Measurements from ENCODE around the gene MED6.

DNA sequence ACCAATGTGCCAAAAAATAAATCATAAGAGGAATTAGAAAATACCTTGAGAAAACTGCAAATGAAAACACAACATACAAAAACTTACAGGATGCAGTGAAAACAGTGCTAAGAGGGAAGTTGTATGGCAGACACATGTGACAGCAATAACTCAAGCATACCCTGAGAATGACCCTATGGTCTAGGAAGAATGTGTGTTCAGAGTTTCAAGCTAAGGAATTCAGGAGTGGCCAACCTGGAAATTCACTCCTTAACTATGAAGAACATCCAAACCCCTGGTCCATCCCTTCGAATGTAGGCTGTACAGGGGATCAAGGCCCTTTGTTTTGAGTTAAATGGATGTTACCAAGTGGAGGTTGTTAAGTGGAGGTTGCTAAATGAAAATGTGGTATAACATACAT, 24.5 kb upstream of the MED6 start:
- TF ChIP-seq, protein P1, sequence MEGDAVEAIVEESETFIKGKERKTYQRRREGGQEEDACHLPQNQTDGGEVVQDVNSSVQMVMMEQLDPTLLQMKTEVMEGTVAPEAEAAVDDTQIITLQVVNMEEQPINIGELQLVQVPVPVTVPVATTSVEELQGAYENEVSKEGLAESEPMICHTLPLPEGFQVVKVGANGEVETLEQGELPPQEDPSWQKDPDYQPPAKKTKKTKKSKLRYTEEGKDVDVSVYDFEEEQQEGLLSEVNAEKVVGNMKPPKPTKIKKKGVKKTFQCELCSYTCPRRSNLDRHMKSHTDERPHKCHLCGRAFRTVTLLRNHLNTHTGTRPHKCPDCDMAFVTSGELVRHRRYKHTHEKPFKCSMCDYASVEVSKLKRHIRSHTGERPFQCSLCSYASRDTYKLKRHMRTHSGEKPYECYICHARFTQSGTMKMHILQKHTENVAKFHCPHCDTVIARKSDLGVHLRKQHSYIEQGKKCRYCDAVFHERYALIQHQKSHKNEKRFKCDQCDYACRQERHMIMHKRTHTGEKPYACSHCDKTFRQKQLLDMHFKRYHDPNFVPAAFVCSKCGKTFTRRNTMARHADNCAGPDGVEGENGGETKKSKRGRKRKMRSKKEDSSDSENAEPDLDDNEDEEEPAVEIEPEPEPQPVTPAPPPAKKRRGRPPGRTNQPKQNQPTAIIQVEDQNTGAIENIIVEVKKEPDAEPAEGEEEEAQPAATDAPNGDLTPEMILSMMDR (IDR thresholded peaks at IDR 0.05) = no peak
- TF ChIP-seq EP300 (IDR thresholded peaks at IDR 0.05) = no peak
- TF ChIP-seq POLR2A (IDR thresholded peaks at IDR 0.05) = no peak
- TF ChIP-seq POLR2AphosphoS5 (IDR thresholded peaks at IDR 0.05) = no peak

Measured in sigmoid colon (tissue), 4 donors.